IMR-90 (cell line): Measurements from ENCODE around the gene FGF19. TPM values are rescaled to one million over a fixed set of nuclear protein-coding genes. Genes with fewer than 3 reads are reported as not detected.

Experiments
- ATAC-seq: fragments of 200-7000 bp; cut with Tn5 transposase; 2 replicates; pipeline ENCODE4 v1.9.1; 2020; ENCODE audit warnings: low read depth, mild to moderate bottlenecking, moderate library complexity
- BruUV-seq: library from RNA; stranded (reverse); fragments of 400-500 nt; replicated peaks from 2 replicates; lab custom pipeline; 2021; lab: Mats Ljungman, UMichigan
- CTCF ChIA-PET: fragments of 300-600 bp; formaldehyde crosslinking; extraction: SDS; loops from one replicate; lab custom pipeline; 2021; ENCODE audit warnings: antibody characterized with exemption; lab: Yijun Ruan, JAX
- POLR2A ChIA-PET: fragments of 300-600 bp; sonication (Branson Sonifier 250); formaldehyde crosslinking; loops from one replicate; lab custom pipeline; 2022; ENCODE audit warnings: antibody characterized with exemption; ENCODE audit not compliant: unreplicated experiment; lab: Charles Lee
- DNase-seq: peaks from one replicate; pipeline ENCODE4 v3.0.0; 2013
- H2AFZ ChIP-seq: replicated peaks from 2 replicates; pipeline ENCODE3; 2013; ENCODE audit warnings: low read length, mild to moderate bottlenecking; ENCODE audit not compliant: poor library complexity
- H2AK5ac ChIP-seq: 2 replicates; pipeline ENCODE4 v1.6.1; 2013; ENCODE audit warnings: low read depth, low read length, inconsistent platforms
- H2AK9ac ChIP-seq: replicated peaks from 2 replicates; pipeline ENCODE3; 2013; ENCODE audit warnings: mild to moderate bottlenecking, low read depth, low read length, moderate library complexity; ENCODE audit not compliant: poor library complexity
- H2BK120ac ChIP-seq: 2 replicates; pipeline ENCODE4 v1.6.1; 2013; ENCODE audit warnings: low read depth, low read length, inconsistent platforms
- H2BK15ac ChIP-seq: 3 replicates; pipeline ENCODE4 v1.6.1; 2013; ENCODE audit warnings: low read depth, low read length, inconsistent platforms
- H2BK20ac ChIP-seq: 2 replicates; pipeline ENCODE4 v1.6.1; 2013; ENCODE audit warnings: low read depth, mild to moderate bottlenecking, inconsistent platforms, low read length, moderate library complexity
- H2BK5ac ChIP-seq: 2 replicates; pipeline ENCODE4 v1.6.1; 2013; ENCODE audit warnings: mild to moderate bottlenecking, low read depth, low read length, inconsistent platforms; ENCODE audit not compliant: poor library complexity, severe bottlenecking
- H3K14ac ChIP-seq: replicated peaks from 2 replicates; pipeline ENCODE4 v1.6.1; 2013; ENCODE audit warnings: low read depth, low read length, inconsistent platforms
- H3K18ac ChIP-seq: 2 replicates; pipeline ENCODE4 v1.6.1; 2013; ENCODE audit warnings: low read depth, low read length, control low read depth
- H3K23ac ChIP-seq: 2 replicates; pipeline ENCODE4 v1.6.1; 2013; ENCODE audit warnings: low read depth, low read length, inconsistent platforms
- H3K27ac ChIP-seq: 2 replicates; pipeline ENCODE4 v1.5.1; 2013; ENCODE audit warnings: mild to moderate bottlenecking, control low read depth, low read length; ENCODE audit not compliant: insufficient read depth
- H3K27me3 ChIP-seq: 2 replicates; pipeline ENCODE4 v1.6.1; 2013; ENCODE audit warnings: low read length; ENCODE audit not compliant: control insufficient read depth, insufficient read depth
- H3K36me3 ChIP-seq: 2 replicates; pipeline ENCODE4 v1.6.1; 2013; ENCODE audit warnings: low read length, mixed read lengths; ENCODE audit not compliant: control insufficient read depth, insufficient read depth
- H3K4ac ChIP-seq: 2 replicates; pipeline ENCODE4 v1.6.1; 2013; ENCODE audit warnings: low read depth, low read length, inconsistent platforms
- H3K4me1 ChIP-seq: 2 replicates; pipeline ENCODE4 v1.6.1; 2013; ENCODE audit warnings: low read length, mixed read lengths; ENCODE audit not compliant: control insufficient read depth, insufficient read depth
- H3K4me2 ChIP-seq: 2 replicates; pipeline ENCODE4 v1.6.1; 2013; ENCODE audit warnings: low read depth, mild to moderate bottlenecking, control low read depth, low read length, moderate library complexity
- H3K4me3 ChIP-seq: 2 replicates; pipeline ENCODE4 v1.5.1; 2013; ENCODE audit warnings: low read depth, mild to moderate bottlenecking, control low read depth, low read length, moderate library complexity; ENCODE audit not compliant: insufficient read depth
- H3K56ac ChIP-seq: 2 replicates; pipeline ENCODE4 v1.6.1; 2013; ENCODE audit warnings: low read length, inconsistent platforms; ENCODE audit not compliant: insufficient read depth; ENCODE audit errors: extremely low read depth
- H3K79me1 ChIP-seq, 2 experiments: 2 replicates each; pipeline ENCODE4 v1.6.1; 2013; ENCODE audit warnings: low read length in 2 of 2, inconsistent platforms in 1 of 2, low read depth in 1 of 2
- H3K9ac ChIP-seq: 2 replicates; pipeline ENCODE4 v1.6.1; 2013; ENCODE audit warnings: low read depth, low read length, control low read depth
- H3K9me1 ChIP-seq: 2 replicates; pipeline ENCODE4 v1.6.1; 2013; ENCODE audit warnings: low read length, inconsistent platforms; ENCODE audit not compliant: insufficient read depth
- H3K9me3 ChIP-seq: 2 replicates; pipeline ENCODE4 v1.6.1; 2013; ENCODE audit warnings: low read length; ENCODE audit not compliant: control insufficient read depth, insufficient read depth
- H4K20me1 ChIP-seq: 2 replicates; pipeline ENCODE4 v1.6.1; 2013; ENCODE audit warnings: low read length, inconsistent platforms; ENCODE audit not compliant: insufficient read depth
- H4K5ac ChIP-seq: 2 replicates; pipeline ENCODE4 v1.6.1; 2013; ENCODE audit warnings: mild to moderate bottlenecking, low read depth, low read length, control low read depth
- H4K8ac ChIP-seq, 2 experiments: 2 replicates each; pipeline ENCODE4 v1.6.1; 2013; ENCODE audit warnings: low read depth in 2 of 2, low read length in 2 of 2, control low read depth in 1 of 2, inconsistent platforms in 1 of 2
- H4K91ac ChIP-seq: 2 replicates; pipeline ENCODE4 v1.6.1; 2013; ENCODE audit warnings: low read depth, low read length, inconsistent platforms; ENCODE audit not compliant: insufficient read depth
- BHLHE40 ChIP-seq: fragments of 150-350 bp; IDR thresholded peaks from 2 replicates; pipeline ENCODE4 v1.6.1; 2016; ENCODE audit warnings: mild to moderate bottlenecking, low read depth, low read length
- CEBPB ChIP-seq: IDR thresholded peaks from 2 replicates; pipeline ENCODE4 v1.6.1; 2012; ENCODE audit warnings: low read depth, low read length, improper control_type of control experiment
- CHD1 ChIP-seq: IDR thresholded peaks from 2 replicates; pipeline ENCODE4 v1.6.1; 2012; ENCODE audit warnings: low read depth, low read length, improper control_type of control experiment
- FOS ChIP-seq: fragments of 150-350 bp; IDR thresholded peaks from 2 replicates; pipeline ENCODE4 v1.6.1; 2016; ENCODE audit warnings: low read depth, low read length
- MAFK ChIP-seq: IDR thresholded peaks from 2 replicates; pipeline ENCODE4 v1.6.1; 2012; ENCODE audit warnings: low read depth, low read length, improper control_type of control experiment
- MAZ ChIP-seq: IDR thresholded peaks from 2 replicates; pipeline ENCODE4 v1.6.1; 2012; ENCODE audit warnings: low read depth, mild to moderate bottlenecking, low read length, improper control_type of control experiment, moderate library complexity, borderline replicate concordance
- MXI1 ChIP-seq: IDR thresholded peaks from 2 replicates; pipeline ENCODE4 v1.6.1; 2012; ENCODE audit warnings: low read depth, mild to moderate bottlenecking, low read length, moderate library complexity, borderline replicate concordance
- NFE2L2 ChIP-seq: fragments of 150-350 bp; IDR thresholded peaks from 2 replicates; pipeline ENCODE4 v1.6.1; 2016; ENCODE audit warnings: low read depth, mild to moderate bottlenecking, low read length
- POLR2A ChIP-seq: IDR thresholded peaks from 2 replicates; pipeline ENCODE4 v1.6.1; 2012; ENCODE audit warnings: mild to moderate bottlenecking, low read depth, low read length
- RAD21 ChIP-seq: IDR thresholded peaks from 2 replicates; pipeline ENCODE4 v1.6.1; 2012; ENCODE audit warnings: low read length, improper control_type of control experiment
- RCOR1 ChIP-seq: IDR thresholded peaks from 2 replicates; pipeline ENCODE4 v1.6.1; 2012; ENCODE audit warnings: mild to moderate bottlenecking, low read length, improper control_type of control experiment; ENCODE audit not compliant: insufficient replicate concordance
- RFX5 ChIP-seq: IDR thresholded peaks from 2 replicates; pipeline ENCODE4 v1.8.0; 2012; ENCODE audit warnings: low read depth, mild to moderate bottlenecking, low read length, moderate library complexity
- SMC3 ChIP-seq: fragments of 150-350 bp; IDR thresholded peaks from 2 replicates; pipeline ENCODE4 v1.6.1; 2016; ENCODE audit warnings: low read depth, mild to moderate bottlenecking, antibody characterized with exemption, low read length, moderate library complexity
- WGBS, 2 experiments: methylation state at CpG; one replicate each; pipeline versions ENCODE4 v1.1.5 to v1.1.7; 2013; ENCODE audit warnings: missing lambda C conversion rate in 2 of 2; ENCODE audit not compliant: insufficient read length in 1 of 2; ENCODE audit errors: extremely low coverage in 2 of 2; 5-methylcytosine and 5-hydroxymethylcytosine counted together
- dilution Hi-C: fragments of 300-500 bp; cut with HindIII; formaldehyde crosslinking; loops from one replicate; pipeline ENCODE4 v1.14.3; 2018; ENCODE audit warnings: low sequenced_read_pairs; ENCODE audit not compliant: unreplicated experiment
- in situ Hi-C: fragments of 300-500 bp; cut with MboI; formaldehyde crosslinking; loops from 3 replicates; pipeline ENCODE4 v1.14.3; 2019; ENCODE audit warnings: low sequenced_read_pairs, inconsistent platforms, mixed read lengths
- intact Hi-C: fragments of 100-400 bp; cut with micrococcal nuclease; formaldehyde crosslinking; loops from 2 replicates; pipeline ENCODE4 v1.10.0; 2022
- polyA plus RNA-seq, 3 experiments: library from polyadenylated mRNA; depleted of rRNA; stranded (reverse); fragments of >200 nt; gene quantifications; 2 replicates each; pipeline ENCODE4 v1.2.3, GENCODE V29; 2012; ENCODE audit warnings: low replicate concordance in 1 of 3
- total RNA-seq: library from RNA; depleted of rRNA; stranded (reverse); fragments of >200 nt; gene quantifications from 2 replicates; pipeline ENCODE4 v1.2.3, GENCODE V29; 2012
- TF ChIP-seq, protein P1 (sequence below): conservative IDR thresholded peaks from 2 replicates; pipeline ENCODE4 v1.5.1; 2012; ENCODE audit warnings: mild to moderate bottlenecking, low read depth, low read length, improper control_type of control experiment
- TF ChIP-seq, protein P2 (sequence below): fragments of 150-350 bp; IDR thresholded peaks from 2 replicates; pipeline ENCODE4 v1.6.1; 2017; ENCODE audit warnings: mild to moderate bottlenecking, antibody characterized with exemption, low read length, low read depth
- TF ChIP-seq, protein P3 (sequence below): fragments of 150-350 bp; IDR thresholded peaks from 2 replicates; pipeline ENCODE4 v1.6.1; 2016; ENCODE audit warnings: low read depth, mild to moderate bottlenecking, low read length, moderate library complexity, borderline replicate concordance

The FGF19 gene
- total and polyA plus RNA-seq, 2 of the 4 experiments (the other 2 are of a cell fraction), result not detected

DNA sequence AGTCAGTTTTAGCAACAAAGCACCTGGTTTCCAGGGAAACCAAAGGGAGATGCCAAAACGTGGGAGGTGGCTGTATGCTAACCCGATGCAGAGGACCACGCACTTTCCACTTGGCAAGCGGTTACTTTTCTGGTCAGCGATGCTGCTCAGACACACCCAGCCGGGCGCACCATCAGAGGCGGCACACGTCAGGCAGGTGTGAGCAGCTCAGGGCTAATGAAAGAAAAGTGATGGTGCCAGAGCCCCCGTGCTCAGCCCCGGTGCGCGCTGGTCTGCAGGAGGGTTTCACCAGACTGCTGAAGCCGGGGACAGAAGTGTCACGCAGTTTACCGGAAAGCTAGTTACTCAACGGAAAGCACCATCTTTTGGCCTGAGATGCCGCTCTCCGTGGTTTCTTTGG, 34.3 kb downstream of the FGF19 start:
- intact Hi-C loops (no loop called here), dilution Hi-C loops (no loop called here), in situ Hi-C loops (loop anchor here (25.0 kb wide), 2 partner anchors 732 to 1057 kb away; no protein-coding TSS in a partner anchor)
- no peaks in the 10 kb centered on the region for H3K27me3 ChIP-seq
- H3K9ac ChIP-seq, result no peak overlapping the region
- H3K9me1 ChIP-seq, result no peaks in the 10 kb centered on the region; the same call in 1 of the 2 replicates
- ATAC-seq, result no peak
- no peak overlapping the region for H3K27ac ChIP-seq
- no peak for DNase-seq
- H2AK5ac ChIP-seq, result no peak overlapping the region
- no peak overlapping the region for H3K4me3 ChIP-seq
- peaks cover 15% of the 10 kb centered on the region for H4K20me1 ChIP-seq
- H3K9me3 ChIP-seq, result no peaks in the 10 kb centered on the region
- no peak overlapping the region for H2BK15ac ChIP-seq
- no peak overlapping the region for H3K14ac ChIP-seq
- WGBS, 2 experiments, result 92% methylated on average over 16 of the region's 19 CpGs; no CpG with 5 or more reads in 1 of the 2 experiments
- no peak overlapping the region for H3K4ac ChIP-seq
- H2AFZ ChIP-seq, result no peak overlapping the region
- no peak overlapping the region for H4K5ac ChIP-seq
- no peak overlapping the region for H3K56ac ChIP-seq
- no peak overlapping the region for H4K8ac ChIP-seq
- TF ChIP-seq, protein P1, sequence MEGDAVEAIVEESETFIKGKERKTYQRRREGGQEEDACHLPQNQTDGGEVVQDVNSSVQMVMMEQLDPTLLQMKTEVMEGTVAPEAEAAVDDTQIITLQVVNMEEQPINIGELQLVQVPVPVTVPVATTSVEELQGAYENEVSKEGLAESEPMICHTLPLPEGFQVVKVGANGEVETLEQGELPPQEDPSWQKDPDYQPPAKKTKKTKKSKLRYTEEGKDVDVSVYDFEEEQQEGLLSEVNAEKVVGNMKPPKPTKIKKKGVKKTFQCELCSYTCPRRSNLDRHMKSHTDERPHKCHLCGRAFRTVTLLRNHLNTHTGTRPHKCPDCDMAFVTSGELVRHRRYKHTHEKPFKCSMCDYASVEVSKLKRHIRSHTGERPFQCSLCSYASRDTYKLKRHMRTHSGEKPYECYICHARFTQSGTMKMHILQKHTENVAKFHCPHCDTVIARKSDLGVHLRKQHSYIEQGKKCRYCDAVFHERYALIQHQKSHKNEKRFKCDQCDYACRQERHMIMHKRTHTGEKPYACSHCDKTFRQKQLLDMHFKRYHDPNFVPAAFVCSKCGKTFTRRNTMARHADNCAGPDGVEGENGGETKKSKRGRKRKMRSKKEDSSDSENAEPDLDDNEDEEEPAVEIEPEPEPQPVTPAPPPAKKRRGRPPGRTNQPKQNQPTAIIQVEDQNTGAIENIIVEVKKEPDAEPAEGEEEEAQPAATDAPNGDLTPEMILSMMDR, result no peak
- TF ChIP-seq CHD1 (no peak), MAZ (no peak), RCOR1 (no peak), BHLHE40 (no peak), CEBPB (no peak), NFE2L2 (no peak), SMC3 (no peak), POLR2A (no peak), MXI1 (no peak), MAFK (no peak), FOS (no peak), RFX5 (no peak), RAD21 (no peak)
- TF ChIP-seq, protein P2, sequence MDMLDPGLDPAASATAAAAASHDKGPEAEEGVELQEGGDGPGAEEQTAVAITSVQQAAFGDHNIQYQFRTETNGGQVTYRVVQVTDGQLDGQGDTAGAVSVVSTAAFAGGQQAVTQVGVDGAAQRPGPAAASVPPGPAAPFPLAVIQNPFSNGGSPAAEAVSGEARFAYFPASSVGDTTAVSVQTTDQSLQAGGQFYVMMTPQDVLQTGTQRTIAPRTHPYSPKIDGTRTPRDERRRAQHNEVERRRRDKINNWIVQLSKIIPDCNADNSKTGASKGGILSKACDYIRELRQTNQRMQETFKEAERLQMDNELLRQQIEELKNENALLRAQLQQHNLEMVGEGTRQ, result no peak
- TF ChIP-seq, protein P3, sequence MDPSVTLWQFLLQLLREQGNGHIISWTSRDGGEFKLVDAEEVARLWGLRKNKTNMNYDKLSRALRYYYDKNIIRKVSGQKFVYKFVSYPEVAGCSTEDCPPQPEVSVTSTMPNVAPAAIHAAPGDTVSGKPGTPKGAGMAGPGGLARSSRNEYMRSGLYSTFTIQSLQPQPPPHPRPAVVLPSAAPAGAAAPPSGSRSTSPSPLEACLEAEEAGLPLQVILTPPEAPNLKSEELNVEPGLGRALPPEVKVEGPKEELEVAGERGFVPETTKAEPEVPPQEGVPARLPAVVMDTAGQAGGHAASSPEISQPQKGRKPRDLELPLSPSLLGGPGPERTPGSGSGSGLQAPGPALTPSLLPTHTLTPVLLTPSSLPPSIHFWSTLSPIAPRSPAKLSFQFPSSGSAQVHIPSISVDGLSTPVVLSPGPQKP, result no peak
- H3K4me2 ChIP-seq, result no peak overlapping the region
- H4K91ac ChIP-seq, result no peak overlapping the region
- H3K4me1 ChIP-seq, result peaks cover 7% of the 10 kb centered on the region
- peaks cover 37% of the 10 kb centered on the region for H3K36me3 ChIP-seq
- no peak overlapping the region for H2AK9ac ChIP-seq
- no TSS peak for BruUV-seq
- H3K79me1 ChIP-seq, result peaks cover 27 to 70% of the 10 kb centered on the region in 2 experiments
- no peak overlapping the region for H2BK5ac ChIP-seq
- no peak overlapping the region for H2BK20ac ChIP-seq
- ChIA-PET CTCF (interaction anchor here (0.9 to 2.3 kb wide), 3 partner anchors 227 to 567 kb away, joined by 3 to 9 read pairs (median 3); no protein-coding TSS in a partner anchor), POLR2A (no interaction called here)
- H2BK120ac ChIP-seq, result no peak overlapping the region
- H3K18ac ChIP-seq, result no peak overlapping the region
- no peak overlapping the region for H3K23ac ChIP-seq
